Heart right ventricle (tissue), 16 donors: ENCODE results near the gene DCLK1. TPM values are rescaled to one million over a fixed set of nuclear protein-coding genes. Genes with fewer than 3 reads are reported as not detected.

Source experiments
- ATAC-seq, 8 donors: fragments of 200-7000 bp; cut with Tn5 transposase; one replicate each; pipeline ENCODE4 v1.9.1; 2020; ENCODE audit warnings: mild to moderate bottlenecking in 8 of 8, moderate library complexity in 8 of 8, moderate number of reproducible peaks in 1 of 8
- DNase-seq, 2 donors: peaks; one replicate each; pipeline ENCODE4 v3.0.0-alpha.2; 2020
- H3K27ac ChIP-seq, 10 donors: fragments of 200-600 bp; sonication (generic) in 2 of 10; one replicate each; pipeline versions ENCODE4 v1.5.0 to v1.8.0; 2020 to 2022; ENCODE audit warnings: mild to moderate bottlenecking in 3 of 10
- H3K27me3 ChIP-seq, 7 donors: fragments of 200-600 bp; one replicate each; pipeline ENCODE4 v1.8.0; 2021 to 2022; ENCODE audit warnings: mild to moderate bottlenecking in 2 of 7
- H3K36me3 ChIP-seq, 9 donors: fragments of 200-600 bp; sonication (generic) in 1 of 9; one replicate each; pipeline versions ENCODE4 v1.5.0 to v1.8.0; 2020 to 2022; ENCODE audit warnings: mild to moderate bottlenecking in 2 of 9
- H3K4me1 ChIP-seq, 9 donors: fragments of 200-600 bp; sonication (generic) in 1 of 9; one replicate each; pipeline versions ENCODE4 v1.5.0 to v1.8.0; 2020 to 2022; ENCODE audit warnings: mild to moderate bottlenecking in 4 of 9
- H3K4me3 ChIP-seq, 10 donors: fragments of 200-600 bp; sonication (generic) in 2 of 10; one replicate each; pipeline versions ENCODE4 v1.5.0 to v1.8.0; 2020 to 2022; ENCODE audit warnings: mild to moderate bottlenecking in 7 of 10, moderate library complexity in 2 of 10
- H3K9me3 ChIP-seq, 11 donors: fragments of 200-600 bp in 10 of 11; sonication (generic) in 2 of 11; one replicate each; pipeline versions ENCODE4 v1.5.0 to v1.8.0; 2013 to 2022; ENCODE audit warnings: mild to moderate bottlenecking in 2 of 11, control low read depth in 1 of 11, moderate library complexity in 1 of 11
- WGBS, 2 donors: extraction: QIAGEN DNeasy Blood & Tissue Kit; methylation state at CpG; one replicate each; pipeline ENCODE4 v1.1.7; 2013; ENCODE audit warnings: inconsistent platforms in 1 of 2; 5-methylcytosine and 5-hydroxymethylcytosine counted together
- intact Hi-C, 10 donors: fragments of 100-400 bp; cut with DNase I; formaldehyde crosslinking; loops; one replicate each; pipeline versions ENCODE4 v1.11.1 to v1.14.2; 2022
- polyA plus RNA-seq, 2 donors: library from polyadenylated mRNA; stranded (reverse); fragments of 200-250 nt; gene quantifications; one replicate each; pipeline ENCODE4 v1.2.3, GENCODE V29; 2013
- total RNA-seq, 10 donors: library from RNA; stranded (reverse); fragmentation: NEBNext Ultra II Directional in 3 of 10; extraction: Animal tissue kit (Norgen Biotek cat#: 25700) in 3 of 10; gene quantifications; one replicate each; pipeline versions ENCODE4 v1.2.1 to v1.2.4, GENCODE V29; 2021 to 2023
- TF ChIP-seq, protein P1 (sequence below), 9 donors: fragments of 200-600 bp; sonication (generic) in 2 of 9; IDR thresholded peaks; one replicate each; pipeline versions ENCODE4 v1.5.0 to v1.8.0; 2021 to 2022; ENCODE audit warnings: antibody characterized with exemption in 9 of 9, mild to moderate bottlenecking in 5 of 9, moderate library complexity in 1 of 9
- donor health status: Arrhythmogenic right ventricular cardiomyopathy.
- donor health status: ischemic (EF 13 %, LVEDD 7.1; RV severe dilation, severe dysfunction).
- donor health status: healthy with polysubstance abuse.
- donor health status: DM: no; HTN: yes; CAD: no.
- donor health status: DM: no; HTN: no; CAD: no.
- donor health status: ischemic (EF 25% LVEDD 6.9; RV normal size, moderate dysfunction).
- donor health status: ischemic (EF 25% LVEDD 5.7; RV mildly dilated, moderate dysfunction).
- donor health status: healthy.
- donor health status: DM: yes; HTN: yes; CAD: no.
- donor health status: Ischemic cardiomyopathy.
- donor health status: ischemic (EF 35%, LVEDD 5.7; RV mildly dilated, moderate dysfunction).
- donor health status: nonischemic (EF 11% LVEDD 7.7; RV severe dilation, severe dysfunction).
- donor health status: DM: yes; HTN: yes; CAD: no.
- donor health status: PGD.
- donor health status: ischemic (EF 29% LVEDD 5.4; RV normal size, mild dysfunction).
- donor health status: nonischemic (EF 23%, LVEDD 6.1; RV moderate dilation, normal function).

Gene DCLK1
- total and polyA plus RNA-seq, 12 donors = 3.4 to 16.9 (median 9.1) TPM

DNA sequence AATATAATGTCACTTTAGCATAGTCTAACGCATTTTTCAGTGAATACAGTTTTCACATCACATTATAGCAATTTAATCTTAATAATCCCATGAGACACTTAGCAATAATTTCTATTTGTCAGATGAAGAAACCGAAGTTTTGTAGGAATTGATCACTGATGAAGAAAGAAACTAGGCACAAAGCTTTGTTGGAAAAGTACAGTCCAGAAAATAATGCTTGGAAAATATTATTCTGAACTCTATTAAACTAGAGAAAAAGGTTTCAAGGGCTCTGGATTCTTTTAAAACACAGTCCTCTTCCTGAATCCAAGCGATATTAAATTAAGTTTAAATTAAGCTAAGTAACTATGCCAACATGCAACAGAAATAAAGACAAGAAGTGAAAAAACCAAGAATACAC is 62.2 kb downstream of the DCLK1 start:
- peak overlapping the region in 6 of 10 donors; percentile 40 to 60 (median 46) for H3K27ac ChIP-seq
- no peaks in the 10 kb centered on the region for H3K27me3 ChIP-seq
- intact Hi-C loops = no loop called here
- peaks cover 0 to 5% (median 0%) of the 10 kb centered on the region in 11 donors for H3K9me3 ChIP-seq
- H3K4me3 ChIP-seq = no peak overlapping the region
- H3K4me1 ChIP-seq = peaks cover 0 to 18% (median 0%) of the 10 kb centered on the region in 9 donors
- DNase-seq (no peak), ATAC-seq (no peak)
- TF ChIP-seq, protein P1, sequence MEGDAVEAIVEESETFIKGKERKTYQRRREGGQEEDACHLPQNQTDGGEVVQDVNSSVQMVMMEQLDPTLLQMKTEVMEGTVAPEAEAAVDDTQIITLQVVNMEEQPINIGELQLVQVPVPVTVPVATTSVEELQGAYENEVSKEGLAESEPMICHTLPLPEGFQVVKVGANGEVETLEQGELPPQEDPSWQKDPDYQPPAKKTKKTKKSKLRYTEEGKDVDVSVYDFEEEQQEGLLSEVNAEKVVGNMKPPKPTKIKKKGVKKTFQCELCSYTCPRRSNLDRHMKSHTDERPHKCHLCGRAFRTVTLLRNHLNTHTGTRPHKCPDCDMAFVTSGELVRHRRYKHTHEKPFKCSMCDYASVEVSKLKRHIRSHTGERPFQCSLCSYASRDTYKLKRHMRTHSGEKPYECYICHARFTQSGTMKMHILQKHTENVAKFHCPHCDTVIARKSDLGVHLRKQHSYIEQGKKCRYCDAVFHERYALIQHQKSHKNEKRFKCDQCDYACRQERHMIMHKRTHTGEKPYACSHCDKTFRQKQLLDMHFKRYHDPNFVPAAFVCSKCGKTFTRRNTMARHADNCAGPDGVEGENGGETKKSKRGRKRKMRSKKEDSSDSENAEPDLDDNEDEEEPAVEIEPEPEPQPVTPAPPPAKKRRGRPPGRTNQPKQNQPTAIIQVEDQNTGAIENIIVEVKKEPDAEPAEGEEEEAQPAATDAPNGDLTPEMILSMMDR (IDR thresholded peaks at IDR 0.05) = no peak
- WGBS, 2 donors = 70 to 78% methylated on average over 3 of the region's 3 CpGs
- no peaks in the 10 kb centered on the region for H3K36me3 ChIP-seq

DNA sequence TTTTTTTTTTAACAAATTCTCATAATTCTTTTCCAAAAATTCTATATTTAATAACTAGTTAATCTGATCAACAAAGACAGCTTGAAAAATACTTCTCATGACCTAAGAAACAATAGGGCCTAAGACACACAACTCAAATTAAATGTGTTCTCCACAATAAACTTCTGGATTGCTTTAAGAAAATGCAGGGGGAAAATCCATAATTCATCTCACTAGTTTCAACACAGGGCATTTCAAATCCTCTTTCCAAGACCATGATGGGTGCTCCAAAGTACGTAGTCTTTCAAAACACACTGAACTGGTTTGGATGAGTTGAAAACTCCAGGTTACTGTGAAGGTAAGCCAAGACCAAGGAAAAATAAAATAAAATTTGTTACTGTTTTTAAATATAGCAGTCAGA is 62.6 kb downstream of the DCLK1 start:
- Histone ChIP-seq H3K4me3 (no peak overlapping the region), H3K4me1 (peaks cover 0 to 18% (median 0%) of the 10 kb centered on the region in 9 donors), H3K27ac (peak overlapping the region in 1 of 10 donors; percentile 22), H3K27me3 (no peaks in the 10 kb centered on the region), H3K36me3 (no peaks in the 10 kb centered on the region), H3K9me3 (peaks cover 0 to 5% (median 0%) of the 10 kb centered on the region in 11 donors)
- TF ChIP-seq, protein P1 (IDR thresholded peaks at IDR 0.05) = no peak
- DNase-seq (no peak), ATAC-seq (no peak)
- intact Hi-C loops = no loop called here
- WGBS, 2 donors = 91 to 97% methylated on average over 1 of the region's 1 CpG

DNA sequence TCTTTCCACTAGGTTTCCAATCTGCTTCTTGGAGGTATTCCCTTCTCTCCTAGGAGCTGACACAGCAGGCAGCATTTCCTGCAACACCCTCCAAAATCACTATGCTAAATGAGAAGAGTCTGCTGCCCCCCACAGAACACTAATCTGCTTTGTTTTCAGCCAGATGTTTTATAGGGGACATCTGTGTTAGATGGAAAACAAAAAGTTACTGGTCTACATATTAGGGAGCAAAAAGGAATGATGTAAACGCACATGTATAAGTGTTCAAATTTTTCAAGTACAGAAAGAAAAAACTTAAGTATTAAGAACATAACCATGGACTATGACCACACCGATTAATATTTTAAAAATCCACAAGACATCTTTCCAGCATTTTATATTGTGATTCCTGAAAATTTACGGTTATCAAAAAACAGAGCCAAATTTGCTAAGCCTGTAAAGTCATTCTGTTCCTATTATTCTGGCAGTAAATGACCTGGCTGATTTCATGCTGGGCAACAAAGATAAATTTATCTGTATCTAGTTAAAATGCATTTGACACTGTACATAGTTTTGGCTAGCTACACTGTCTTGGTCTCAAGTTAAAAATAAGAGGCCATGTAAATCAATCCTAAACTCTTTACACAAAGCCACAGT is 63.3 kb downstream of the DCLK1 start:
- no peak overlapping the region for H3K4me3 ChIP-seq
- TF ChIP-seq, protein P1 (IDR thresholded peaks at IDR 0.05) = no peak
- ATAC-seq = no peak
- peaks cover 0 to 5% (median 0%) of the 10 kb centered on the region in 11 donors for H3K9me3 ChIP-seq
- peaks cover 0 to 18% (median 0%) of the 10 kb centered on the region in 9 donors for H3K4me1 ChIP-seq
- DNase-seq = no peak
- intact Hi-C loops = no loop called here
- WGBS, 2 donors = 56 to 64% methylated on average over 3 of the region's 3 CpGs
- H3K36me3 ChIP-seq = no peaks in the 10 kb centered on the region
- H3K27me3 ChIP-seq = no peaks in the 10 kb centered on the region
- peak overlapping the region in 1 of 10 donors; percentile 5 for H3K27ac ChIP-seq

DNA sequence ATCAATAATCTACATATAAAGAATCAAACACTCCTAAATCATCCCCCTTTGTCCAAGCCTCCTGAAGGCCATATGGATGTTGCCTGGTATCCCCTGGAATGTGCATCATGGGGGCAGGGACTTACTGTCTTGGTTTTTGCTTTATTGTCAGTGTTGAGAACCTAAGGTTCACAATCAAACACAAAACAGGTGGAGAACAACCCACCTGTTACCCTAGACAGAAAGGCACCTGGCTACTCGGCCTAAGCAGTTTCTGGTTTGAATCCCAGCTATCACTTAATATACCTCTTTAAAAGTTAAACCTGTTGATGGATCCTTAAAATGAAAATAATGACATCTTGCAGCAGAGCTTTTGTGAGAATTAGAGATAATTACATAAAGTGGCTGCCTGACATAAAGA is 68.9 kb downstream of the DCLK1 start:
- DNase-seq = no peak

More for the DNA sequence above, 68.9 kb downstream of the DCLK1 start:
- H3K4me1 ChIP-seq = peaks cover 0 to 17% (median 0%) of the 10 kb centered on the region in 9 donors
- H3K4me3 ChIP-seq = no peak overlapping the region
- intact Hi-C loops = no loop called here
- peaks cover 0 to 5% (median 0%) of the 10 kb centered on the region in 11 donors for H3K9me3 ChIP-seq
- H3K36me3 ChIP-seq = no peaks in the 10 kb centered on the region
- WGBS, 2 donors = 60 to 73% methylated on average over 1 of the region's 1 CpG
- H3K27me3 ChIP-seq = no peaks in the 10 kb centered on the region
- TF ChIP-seq, protein P1 (IDR thresholded peaks at IDR 0.05) = no peak
- H3K27ac ChIP-seq = no peak overlapping the region
- ATAC-seq = no peak
